Stimulated activated CD4-positive, alpha-beta T cell treated with anti-CD3 and anti-CD28 coated beads, Interleukin-1b, Interleukin-23, amount 100 ng/mL, for 24 hours (primary cell): Measurements from ENCODE around the gene SPSB4.

ENCODE experiments used
- DNase-seq, 4 experiments: peaks; one replicate each; pipeline ENCODE4 v3.0.0-alpha.2; 2020; ENCODE audit warnings: low read depth in 4 of 4, low spot score in 1 of 4

Gene SPSB4

GRCh38 chr3:141052201-141053069 lies 1.3 kb downstream of the SPSB4 start:
- DNase-seq = no peak

GRCh38 chr3:141055136-141055535 lies 4.0 kb downstream of the SPSB4 start:
- DNase-seq = no peak

GRCh38 chr3:141055536-141056445 lies 4.6 kb downstream of the SPSB4 start:
- no peak for DNase-seq

- no peak for DNase-seq
Observed at GRCh38 chr3:141056751-141057171, 5.6 kb downstream of the SPSB4 start.

- DNase-seq = no peak
Observed at GRCh38 chr3:141057436-141057835, 6.3 kb downstream of the SPSB4 start.

- no peak for DNase-seq
Observed at GRCh38 chr3:141057946-141058800, 7.0 kb downstream of the SPSB4 start.

GRCh38 chr3:141058996-141059395 lies 7.8 kb downstream of the SPSB4 start:
- no peak for DNase-seq

GRCh38 chr3:141059816-141060215 lies 8.7 kb downstream of the SPSB4 start:
- DNase-seq = no peak

- DNase-seq = no peak
Observed at GRCh38 chr3:141060327-141060726, 9.2 kb downstream of the SPSB4 start.

GRCh38 chr3:141063831-141064230 lies 12.7 kb downstream of the SPSB4 start:
- DNase-seq = no peak

- DNase-seq = no peak
Observed at GRCh38 chr3:141064255-141064926, 13.2 kb downstream of the SPSB4 start.

- no peak for DNase-seq
Observed at GRCh38 chr3:141065258-141065657, 14.1 kb downstream of the SPSB4 start.

GRCh38 chr3:141065841-141066805 lies 15.0 kb downstream of the SPSB4 start:
- DNase-seq = no peak

GRCh38 chr3:141067206-141067974 lies 16.2 kb downstream of the SPSB4 start:
- no peak for DNase-seq

- DNase-seq = no peak
Observed at GRCh38 chr3:141070229-141070628, 19.1 kb downstream of the SPSB4 start.

GRCh38 chr3:141070727-141071357 lies 19.7 kb downstream of the SPSB4 start:
- DNase-seq = no peak

GRCh38 chr3:141071681-141072260 lies 20.6 kb downstream of the SPSB4 start:
- no peak for DNase-seq

GRCh38 chr3:141072950-141073349 lies 21.8 kb downstream of the SPSB4 start:
- DNase-seq = no peak
